ENCODE results near the gene PRRT3.
A peak's percentile ranks its signal among the peaks of the same experiment; 100 is the strongest.

Gene PRRT3

GRCh38 chr3:9947025-9947995 is 4.9 kb downstream of the PRRT3 start:
- TF ChIP-seq CTCF (IDR thresholded peaks at IDR 0.05; ENCODE audit: extremely low read depth, missing control alignments): no peak
- DNase-seq (ENCODE audit: low spot score): peak; percentile 20

GRCh38 chr3:9946112-9947024 is 5.8 kb downstream of the PRRT3 start:
- peak; percentile 47 for TF ChIP-seq CTCF (IDR thresholded peaks at IDR 0.05; ENCODE audit: extremely low read depth, missing control alignments)
- peak; percentile 87 for DNase-seq (ENCODE audit: low spot score)

- DNase-seq (ENCODE audit: low spot score): peak; percentile 28
These were observed 6.8 kb downstream of the PRRT3 start for GRCh38 chr3:9945358-9945757.

GRCh38 chr3:9944271-9944670 is 7.9 kb downstream of the PRRT3 start:
- peak; percentile 19 for DNase-seq (ENCODE audit: low spot score)

More at GRCh38 chr3:9945358-9945757, 6.8 kb downstream of the PRRT3 start:
- no peak for TF ChIP-seq CTCF (IDR thresholded peaks at IDR 0.05; ENCODE audit: extremely low read depth, missing control alignments)

GRCh38 chr3:9942934-9943690 is 9.1 kb downstream of the PRRT3 start:
- peak; percentile 18 for DNase-seq (ENCODE audit: low spot score)
- no peak for TF ChIP-seq CTCF (IDR thresholded peaks at IDR 0.05; ENCODE audit: extremely low read depth, missing control alignments)

More at GRCh38 chr3:9944271-9944670, 7.9 kb downstream of the PRRT3 start:
- no peak for TF ChIP-seq CTCF (IDR thresholded peaks at IDR 0.05; ENCODE audit: extremely low read depth, missing control alignments)

GRCh38 chr3:9942164-9942563 is 10.0 kb downstream of the PRRT3 start:
- no peak for TF ChIP-seq CTCF (IDR thresholded peaks at IDR 0.05; ENCODE audit: extremely low read depth, missing control alignments)
- no peak for DNase-seq (ENCODE audit: low spot score)
